ENCODE results near the gene PDLIM4.

Gene PDLIM4

DNA sequence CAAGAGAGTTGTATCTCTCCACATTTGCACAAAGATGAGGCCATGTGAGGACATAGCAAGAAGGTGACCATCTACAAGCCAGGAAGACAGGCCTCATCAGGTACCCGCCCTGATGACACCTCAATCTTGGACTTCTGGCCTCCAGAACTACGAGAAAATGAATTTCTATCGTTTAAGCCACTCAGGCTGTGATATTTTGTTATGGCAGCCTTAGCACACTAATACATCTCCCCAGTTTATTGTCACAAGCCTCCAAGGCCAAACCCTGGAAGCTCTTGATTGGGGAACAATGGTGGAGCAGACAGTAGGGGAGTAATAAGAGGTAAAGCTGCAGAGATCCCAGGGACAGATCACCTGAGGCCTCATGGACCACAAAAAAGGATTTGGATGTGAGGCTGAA lies 22.2 kb upstream of the PDLIM4 start:
- CTCF ChIA-PET, result interaction anchor here (0.8 to 7.8 kb wide), 12 partner anchors 8 to 170 kb away, joined by 3 to 78 read pairs (median 3); partner anchors contain the start of genes P4HA2 and SLC22A4
- no peak for DNase-seq (ENCODE audit: extremely low spot score)
- POLR2A ChIA-PET, result interaction anchor here (1.2 kb wide), 1 partner anchor 174 kb away, joined by 4 read pairs; no protein-coding TSS in a partner anchor
- TF ChIP-seq, protein P1, sequence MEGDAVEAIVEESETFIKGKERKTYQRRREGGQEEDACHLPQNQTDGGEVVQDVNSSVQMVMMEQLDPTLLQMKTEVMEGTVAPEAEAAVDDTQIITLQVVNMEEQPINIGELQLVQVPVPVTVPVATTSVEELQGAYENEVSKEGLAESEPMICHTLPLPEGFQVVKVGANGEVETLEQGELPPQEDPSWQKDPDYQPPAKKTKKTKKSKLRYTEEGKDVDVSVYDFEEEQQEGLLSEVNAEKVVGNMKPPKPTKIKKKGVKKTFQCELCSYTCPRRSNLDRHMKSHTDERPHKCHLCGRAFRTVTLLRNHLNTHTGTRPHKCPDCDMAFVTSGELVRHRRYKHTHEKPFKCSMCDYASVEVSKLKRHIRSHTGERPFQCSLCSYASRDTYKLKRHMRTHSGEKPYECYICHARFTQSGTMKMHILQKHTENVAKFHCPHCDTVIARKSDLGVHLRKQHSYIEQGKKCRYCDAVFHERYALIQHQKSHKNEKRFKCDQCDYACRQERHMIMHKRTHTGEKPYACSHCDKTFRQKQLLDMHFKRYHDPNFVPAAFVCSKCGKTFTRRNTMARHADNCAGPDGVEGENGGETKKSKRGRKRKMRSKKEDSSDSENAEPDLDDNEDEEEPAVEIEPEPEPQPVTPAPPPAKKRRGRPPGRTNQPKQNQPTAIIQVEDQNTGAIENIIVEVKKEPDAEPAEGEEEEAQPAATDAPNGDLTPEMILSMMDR (IDR thresholded peaks at IDR 0.05; ENCODE audit: control extremely low read depth, extremely low read depth, low read depth, missing control alignments), result no peak

DNA sequence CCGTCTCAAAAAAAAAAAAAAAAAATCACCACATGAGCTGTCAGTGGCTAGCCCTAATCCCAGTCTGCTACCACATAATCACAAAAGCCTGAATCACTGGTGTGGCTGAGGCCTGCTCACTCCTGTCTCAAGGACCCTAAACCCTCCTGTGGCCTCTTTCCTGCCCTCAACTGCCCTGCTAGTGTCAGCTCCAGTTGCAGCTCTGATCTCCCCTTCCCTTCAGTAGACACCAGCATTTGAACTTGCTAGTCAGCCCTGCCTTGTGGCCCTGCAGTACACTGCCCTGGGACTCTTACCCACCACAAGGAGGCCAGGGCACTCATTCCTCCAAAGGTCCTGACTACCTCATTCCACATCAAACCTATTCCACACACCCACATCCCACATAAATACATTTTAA lies 20.4 kb upstream of the PDLIM4 start:
- ChIA-PET CTCF (interaction anchor here (1.0 to 7.8 kb wide), 32 partner anchors 10 to 263 kb away, joined by 3 to 124 read pairs (median 8); partner anchors contain the start of genes CSF2, P4HA2, PDLIM4 and SLC22A4), POLR2A (interaction anchor here (1.1 kb wide), 1 partner anchor 57 kb away, joined by 3 read pairs; the partner anchor contains the start of gene SLC22A4)
- TF ChIP-seq, protein P1 (IDR thresholded peaks at IDR 0.05; ENCODE audit: control extremely low read depth, extremely low read depth, low read depth, missing control alignments), result no peak
- DNase-seq (ENCODE audit: extremely low spot score), result no peak

DNA sequence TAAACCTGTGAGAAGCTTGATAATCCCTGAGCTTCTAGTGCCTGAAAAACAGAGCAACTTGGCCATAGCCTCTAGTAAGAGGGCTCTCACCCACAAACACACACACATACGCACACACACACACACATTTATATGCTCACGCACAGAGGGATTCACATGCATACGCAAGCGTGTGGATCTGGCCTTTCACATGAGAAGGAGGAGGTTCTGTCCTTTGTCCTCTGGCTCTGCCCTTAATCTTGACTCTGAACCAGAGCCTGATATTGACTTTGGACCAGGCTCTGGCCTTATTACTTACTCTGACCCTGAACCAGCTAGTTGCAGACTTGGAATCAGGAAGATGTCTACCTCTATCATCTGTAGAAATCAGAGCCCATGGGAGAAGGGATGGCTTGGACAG lies 19.8 kb upstream of the PDLIM4 start:
- POLR2A ChIA-PET, result interaction anchor here (1.0 to 1.1 kb wide), 3 partner anchors 10 to 243 kb away, joined by 3 to 6 read pairs (median 3); partner anchors contain the start of genes P4HA2 and SLC22A4
- TF ChIP-seq, protein P1 (IDR thresholded peaks at IDR 0.05; ENCODE audit: control extremely low read depth, extremely low read depth, low read depth, missing control alignments), result no peak
- no peak for DNase-seq (ENCODE audit: extremely low spot score)
- CTCF ChIA-PET, result interaction anchor here (0.6 to 7.8 kb wide), 60 partner anchors 10 to 597 kb away, joined by 3 to 124 read pairs (median 5); partner anchors contain the start of genes CSF2, P4HA2, PDLIM4 and SLC22A4

DNA sequence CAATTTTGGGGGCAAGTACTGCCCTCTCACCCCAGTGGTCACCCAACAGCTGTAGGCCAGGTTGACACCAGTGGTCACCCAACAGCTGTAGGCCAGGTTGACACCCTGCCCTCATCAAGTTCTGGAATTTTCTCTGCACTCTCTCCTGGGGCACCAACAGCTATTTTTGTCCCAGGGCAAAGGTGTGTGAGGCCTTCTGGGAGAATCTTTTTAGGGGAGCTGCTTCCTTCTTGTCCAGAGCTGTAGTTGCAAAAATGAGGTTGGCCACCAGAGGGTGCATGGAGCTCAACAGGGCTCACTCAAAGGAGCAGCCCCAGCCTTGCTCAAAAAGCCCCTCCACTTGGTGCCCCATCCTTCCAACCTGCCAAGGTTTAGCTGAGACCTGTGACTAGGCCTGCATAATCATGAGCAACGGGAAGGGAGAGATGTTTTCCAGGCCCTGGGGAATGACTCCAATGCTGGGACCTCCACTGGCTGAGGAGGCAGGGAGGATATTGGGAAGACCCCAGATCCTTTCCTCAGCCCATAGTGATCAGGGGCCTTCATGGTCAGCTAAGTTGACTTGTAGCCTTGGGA lies 19.2 kb upstream of the PDLIM4 start:
- POLR2A ChIA-PET, result interaction anchor here (0.6 to 1.1 kb wide), 6 partner anchors 8 to 242 kb away, joined by 3 to 6 read pairs (median 3); partner anchors contain the start of genes P4HA2 and SLC22A4
- TF ChIP-seq, protein P1 (IDR thresholded peaks at IDR 0.05; ENCODE audit: control extremely low read depth, extremely low read depth, low read depth, missing control alignments), result peak; percentile 87
- CTCF ChIA-PET, result interaction anchor here (0.6 to 7.8 kb wide), 63 partner anchors 10 to 597 kb away, joined by 3 to 124 read pairs (median 5); partner anchors contain the start of genes CSF2, P4HA2, PDLIM4 and SLC22A4
- DNase-seq (ENCODE audit: extremely low spot score), result peak; percentile 72

DNA sequence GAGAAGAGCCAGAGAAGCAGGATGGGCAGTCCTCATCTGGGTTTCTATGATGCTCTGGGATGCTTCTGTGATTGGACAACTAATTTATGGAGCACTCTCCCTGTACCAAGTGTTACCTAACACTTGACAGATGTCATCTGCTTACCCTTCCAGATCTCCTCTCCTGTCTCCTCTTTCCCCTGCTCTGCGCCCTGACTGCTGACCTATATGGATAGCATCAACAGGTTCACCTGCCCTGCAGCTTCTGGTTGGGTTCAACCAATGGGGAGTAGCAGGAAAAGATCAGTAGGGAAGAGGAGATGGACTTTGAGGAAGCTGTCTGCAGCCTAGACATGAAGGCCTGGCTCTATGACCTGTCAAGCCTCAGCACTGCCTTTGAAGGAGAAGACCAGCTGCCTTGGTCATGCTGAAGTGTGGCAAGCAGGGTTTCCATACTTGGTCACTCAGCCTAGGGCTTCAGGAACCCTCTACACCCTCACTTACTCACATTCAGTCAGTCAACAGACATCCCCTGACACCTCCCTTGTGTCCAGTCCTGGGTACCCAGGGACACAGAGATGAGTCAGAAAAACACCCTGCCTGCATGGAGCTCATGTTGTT lies 18.5 kb upstream of the PDLIM4 start:
- ChIA-PET CTCF (interaction anchor here (0.8 to 7.8 kb wide), 45 partner anchors 9 to 568 kb away, joined by 3 to 124 read pairs (median 6); partner anchors contain the start of genes P4HA2, PDLIM4 and SLC22A4), POLR2A (interaction anchor here (0.7 to 1.0 kb wide), 2 partner anchors 9 to 12 kb away, joined by 3 to 6 read pairs; partner anchors contain the start of gene P4HA2)
- TF ChIP-seq, protein P1 (IDR thresholded peaks at IDR 0.05; ENCODE audit: control extremely low read depth, extremely low read depth, low read depth, missing control alignments), result no peak
- DNase-seq (ENCODE audit: extremely low spot score), result no peak

DNA sequence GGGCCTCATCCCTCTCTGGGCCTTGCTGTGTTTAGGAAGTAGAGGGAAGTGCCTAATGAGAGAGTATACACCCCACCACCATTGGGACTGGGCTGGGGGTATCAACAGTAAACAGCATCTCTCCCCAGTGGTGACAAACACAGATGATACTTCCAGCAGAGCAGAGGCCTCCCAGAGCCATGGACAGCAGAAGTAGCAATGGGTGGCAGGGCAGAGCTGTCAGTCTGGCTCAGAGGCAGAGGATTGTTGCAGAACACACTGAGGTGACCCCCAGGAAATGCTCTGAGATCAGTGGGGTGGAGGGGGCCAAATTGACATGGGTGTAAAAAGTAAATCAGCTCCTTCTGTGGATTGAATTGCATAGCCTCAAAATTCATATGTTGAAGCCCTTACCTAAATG lies 17.7 kb upstream of the PDLIM4 start:
- ChIA-PET POLR2A (no interaction called here), CTCF (interaction anchor here (1.5 to 7.8 kb wide), 11 partner anchors 8 to 260 kb away, joined by 4 to 124 read pairs (median 36); partner anchors contain the start of genes P4HA2, PDLIM4 and SLC22A4)
- TF ChIP-seq, protein P1 (IDR thresholded peaks at IDR 0.05; ENCODE audit: control extremely low read depth, extremely low read depth, low read depth, missing control alignments), result no peak
- no peak for DNase-seq (ENCODE audit: extremely low spot score)

Measured in GM10248 (cell line).